Tibial artery (tissue), 4 donors: ENCODE results near the gene QPRT.

Experiments used
- DNase-seq, 2 donors: peaks; one replicate each; pipeline ENCODE4 v3.0.0-alpha.2; 2019
- H3K27ac ChIP-seq, 2 donors: fragments of 200-600 bp; sonication (generic) in 1 of 2; 1 replicate in 1 of 2; 2 replicates in 1 of 2; pipeline ENCODE4 v1.5.1; 2018 to 2019; ENCODE audit warnings: mild to moderate bottlenecking in 1 of 2
- H3K27me3 ChIP-seq, 2 donors: fragments of 200-600 bp; sonication (generic) in 1 of 2; one replicate each; pipeline versions ENCODE4 v1.5.1 to v1.6.0; 2016 to 2019
- H3K36me3 ChIP-seq, 3 donors: fragments of 200-600 bp; sonication (generic) in 2 of 3; one replicate each; pipeline ENCODE4 v1.5.1; 2016 to 2019; ENCODE audit warnings: mild to moderate bottlenecking in 2 of 3
- H3K4me1 ChIP-seq, 4 donors: fragments of 200-600 bp; sonication (generic) in 2 of 4; 1 replicate in 3 of 4; 2 replicates in 1 of 4; pipeline ENCODE4 v1.5.1; 2016 to 2019
- H3K4me3 ChIP-seq, 2 donors: fragments of 200-600 bp; sonication (generic) in 1 of 2; 1 replicate in 1 of 2; 2 replicates in 1 of 2; pipeline ENCODE4 v1.5.1; 2018 to 2019; ENCODE audit warnings: mild to moderate bottlenecking in 2 of 2
- H3K9me3 ChIP-seq, 3 donors: fragments of 200-600 bp; sonication (generic) in 1 of 3; one replicate each; pipeline ENCODE4 v1.5.1; 2016 to 2019
- intact Hi-C: fragments of 100-400 bp; cut with DNase I; formaldehyde crosslinking; loops from one replicate; pipeline ENCODE4 v1.15.0; 2023; ENCODE audit warnings: low total_unique reads
- TF ChIP-seq, protein P1 (sequence below), 2 experiments: fragments of 200-600 bp in 1 of 2; fragments of 450-650 bp in 1 of 2; IDR thresholded peaks; one replicate each; pipeline ENCODE4 v1.5.1; 2017 to 2019; ENCODE audit warnings: antibody characterized with exemption in 2 of 2, mild to moderate bottlenecking in 1 of 2, moderate library complexity in 1 of 2

Gene QPRT

DNA sequence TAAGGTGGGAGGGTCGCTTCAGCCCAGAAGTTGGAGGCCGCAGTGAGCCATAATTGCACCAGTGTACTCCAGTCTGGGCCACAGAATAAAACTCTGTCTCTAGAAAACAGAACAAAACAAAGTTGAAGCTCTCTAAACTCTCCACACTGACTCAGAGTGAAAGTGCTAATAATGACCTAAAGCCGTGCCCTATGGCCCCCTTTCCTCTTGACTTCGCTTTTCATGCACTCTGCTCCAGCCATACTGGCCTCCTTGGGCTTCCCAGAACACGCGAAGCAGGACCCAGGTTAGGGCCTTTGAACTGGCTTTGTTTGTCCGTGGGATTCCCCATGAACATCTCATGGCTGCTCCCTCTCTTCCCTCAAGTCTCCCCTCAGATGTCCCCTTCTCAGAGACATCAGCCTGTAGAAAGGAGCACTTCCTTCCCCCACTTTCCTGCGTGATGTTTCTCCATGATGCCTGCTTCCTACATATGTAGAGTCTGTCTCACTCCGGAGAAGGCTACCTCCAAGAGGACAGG lies 34.6 kb upstream of the QPRT start:
- DNase-seq, result no peak
- intact Hi-C loops, result no loop called here
- Histone ChIP-seq H3K36me3 (no peaks in the 10 kb centered on the region), H3K4me3 (no peak overlapping the region), H3K4me1 (no peaks in the 10 kb centered on the region), H3K9me3 (no peaks in the 10 kb centered on the region), H3K27ac (no peak overlapping the region), H3K27me3 (no peaks in the 10 kb centered on the region)
- TF ChIP-seq, protein P1, sequence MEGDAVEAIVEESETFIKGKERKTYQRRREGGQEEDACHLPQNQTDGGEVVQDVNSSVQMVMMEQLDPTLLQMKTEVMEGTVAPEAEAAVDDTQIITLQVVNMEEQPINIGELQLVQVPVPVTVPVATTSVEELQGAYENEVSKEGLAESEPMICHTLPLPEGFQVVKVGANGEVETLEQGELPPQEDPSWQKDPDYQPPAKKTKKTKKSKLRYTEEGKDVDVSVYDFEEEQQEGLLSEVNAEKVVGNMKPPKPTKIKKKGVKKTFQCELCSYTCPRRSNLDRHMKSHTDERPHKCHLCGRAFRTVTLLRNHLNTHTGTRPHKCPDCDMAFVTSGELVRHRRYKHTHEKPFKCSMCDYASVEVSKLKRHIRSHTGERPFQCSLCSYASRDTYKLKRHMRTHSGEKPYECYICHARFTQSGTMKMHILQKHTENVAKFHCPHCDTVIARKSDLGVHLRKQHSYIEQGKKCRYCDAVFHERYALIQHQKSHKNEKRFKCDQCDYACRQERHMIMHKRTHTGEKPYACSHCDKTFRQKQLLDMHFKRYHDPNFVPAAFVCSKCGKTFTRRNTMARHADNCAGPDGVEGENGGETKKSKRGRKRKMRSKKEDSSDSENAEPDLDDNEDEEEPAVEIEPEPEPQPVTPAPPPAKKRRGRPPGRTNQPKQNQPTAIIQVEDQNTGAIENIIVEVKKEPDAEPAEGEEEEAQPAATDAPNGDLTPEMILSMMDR (IDR thresholded peaks at IDR 0.05), result no peak

DNA sequence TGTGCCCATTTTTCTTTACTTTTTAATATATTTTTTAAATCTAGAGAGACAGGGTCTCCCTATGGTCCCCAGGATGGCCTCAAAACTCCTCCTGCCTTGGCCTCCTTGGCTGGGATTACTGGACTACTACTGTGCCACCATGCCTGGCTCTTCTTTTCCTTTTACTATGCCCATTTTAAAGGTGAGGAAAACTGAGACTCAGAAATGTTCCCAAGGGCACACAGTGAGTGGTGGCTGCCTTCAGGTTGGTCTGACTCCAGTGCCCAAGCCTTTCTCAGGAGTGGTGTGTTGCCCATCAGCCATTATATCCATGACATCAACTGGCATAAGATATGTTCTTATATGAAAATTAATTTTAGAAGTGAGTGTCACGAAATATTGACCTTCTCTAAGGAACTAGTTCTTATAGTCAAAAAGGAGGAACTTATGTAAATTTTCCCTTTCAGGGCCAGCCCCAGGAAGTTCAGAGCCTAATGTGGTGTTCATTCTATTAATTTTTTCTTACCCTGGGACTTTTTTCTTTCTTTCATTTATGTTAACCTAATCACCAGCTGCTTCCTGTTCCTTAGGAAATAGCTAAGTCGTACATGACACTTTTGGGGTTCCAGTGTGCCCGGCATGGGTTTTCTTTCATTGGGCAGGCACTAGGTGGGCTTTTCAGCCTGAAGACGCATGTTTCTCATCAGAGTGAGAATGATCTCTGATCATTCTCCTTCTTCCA lies 33.8 kb upstream of the QPRT start:
- DNase-seq, result no peak
- Histone ChIP-seq H3K4me1 (no peaks in the 10 kb centered on the region), H3K4me3 (no peak overlapping the region), H3K27me3 (no peaks in the 10 kb centered on the region), H3K36me3 (no peaks in the 10 kb centered on the region), H3K27ac (no peak overlapping the region), H3K9me3 (no peaks in the 10 kb centered on the region)
- intact Hi-C loops, result no loop called here
- TF ChIP-seq, protein P1 (IDR thresholded peaks at IDR 0.05), result no peak

DNA sequence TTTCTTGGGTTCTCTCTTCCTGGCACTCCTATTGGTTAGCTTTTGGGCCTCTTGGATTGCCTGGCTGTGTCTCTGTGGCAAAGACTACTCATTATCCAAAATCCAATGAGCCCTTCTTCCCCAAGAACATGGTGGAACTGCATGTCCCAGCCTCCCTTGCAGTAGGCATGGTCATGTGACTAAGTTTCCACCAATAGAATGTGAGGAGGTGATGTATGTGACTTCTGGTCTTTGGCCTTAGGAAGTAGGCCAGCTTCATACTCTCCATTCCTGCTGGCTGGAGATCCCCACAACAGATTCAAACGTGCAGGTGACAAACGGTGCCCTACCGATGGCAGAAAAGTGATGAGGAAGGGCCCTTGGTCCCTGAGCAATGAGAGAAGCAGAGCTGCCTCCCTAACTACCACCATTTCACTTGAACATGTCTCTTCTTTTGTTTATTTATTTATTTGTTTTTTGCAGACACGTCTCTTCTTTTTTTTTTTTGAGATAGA lies 33.2 kb upstream of the QPRT start:
- no peak overlapping the region for H3K27ac ChIP-seq
- intact Hi-C loops, result no loop called here

DNA sequence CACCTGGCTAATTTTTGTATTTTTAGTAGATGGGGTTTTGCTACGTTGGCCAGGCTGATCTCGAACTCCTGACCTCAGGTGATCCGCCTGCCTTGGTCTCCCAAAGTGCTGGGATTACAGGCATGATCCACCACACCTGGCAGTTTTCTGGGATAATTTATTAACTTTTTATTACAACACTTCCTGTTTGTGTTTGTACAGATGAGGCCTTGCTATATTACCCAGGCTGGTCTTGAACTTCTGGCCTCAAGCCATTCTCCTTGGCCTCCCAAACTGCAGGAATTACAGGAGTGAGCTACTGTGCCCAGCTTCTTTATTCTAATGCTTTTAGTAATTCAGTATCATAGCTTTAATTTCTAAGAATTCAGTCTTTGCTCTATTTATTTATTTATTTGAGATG lies 32.0 kb upstream of the QPRT start:
- no peaks in the 10 kb centered on the region for H3K36me3 ChIP-seq
- H3K4me3 ChIP-seq, result no peak overlapping the region
- no peaks in the 10 kb centered on the region for H3K4me1 ChIP-seq
- H3K9me3 ChIP-seq, result no peaks in the 10 kb centered on the region
- intact Hi-C loops, result no loop called here
- TF ChIP-seq, protein P1 (IDR thresholded peaks at IDR 0.05), result no peak
- peaks cover 0 to 2% of the 10 kb centered on the region in 2 donors for H3K27me3 ChIP-seq
- DNase-seq, result no peak
- no peak overlapping the region for H3K27ac ChIP-seq

More for the DNA sequence above, 33.2 kb upstream of the QPRT start:
- no peak for DNase-seq
- Histone ChIP-seq H3K4me1 (no peaks in the 10 kb centered on the region), H3K9me3 (no peaks in the 10 kb centered on the region), H3K4me3 (no peak overlapping the region), H3K36me3 (no peaks in the 10 kb centered on the region), H3K27me3 (no peaks in the 10 kb centered on the region)
- TF ChIP-seq, protein P1 (IDR thresholded peaks at IDR 0.05), result no peak

DNA sequence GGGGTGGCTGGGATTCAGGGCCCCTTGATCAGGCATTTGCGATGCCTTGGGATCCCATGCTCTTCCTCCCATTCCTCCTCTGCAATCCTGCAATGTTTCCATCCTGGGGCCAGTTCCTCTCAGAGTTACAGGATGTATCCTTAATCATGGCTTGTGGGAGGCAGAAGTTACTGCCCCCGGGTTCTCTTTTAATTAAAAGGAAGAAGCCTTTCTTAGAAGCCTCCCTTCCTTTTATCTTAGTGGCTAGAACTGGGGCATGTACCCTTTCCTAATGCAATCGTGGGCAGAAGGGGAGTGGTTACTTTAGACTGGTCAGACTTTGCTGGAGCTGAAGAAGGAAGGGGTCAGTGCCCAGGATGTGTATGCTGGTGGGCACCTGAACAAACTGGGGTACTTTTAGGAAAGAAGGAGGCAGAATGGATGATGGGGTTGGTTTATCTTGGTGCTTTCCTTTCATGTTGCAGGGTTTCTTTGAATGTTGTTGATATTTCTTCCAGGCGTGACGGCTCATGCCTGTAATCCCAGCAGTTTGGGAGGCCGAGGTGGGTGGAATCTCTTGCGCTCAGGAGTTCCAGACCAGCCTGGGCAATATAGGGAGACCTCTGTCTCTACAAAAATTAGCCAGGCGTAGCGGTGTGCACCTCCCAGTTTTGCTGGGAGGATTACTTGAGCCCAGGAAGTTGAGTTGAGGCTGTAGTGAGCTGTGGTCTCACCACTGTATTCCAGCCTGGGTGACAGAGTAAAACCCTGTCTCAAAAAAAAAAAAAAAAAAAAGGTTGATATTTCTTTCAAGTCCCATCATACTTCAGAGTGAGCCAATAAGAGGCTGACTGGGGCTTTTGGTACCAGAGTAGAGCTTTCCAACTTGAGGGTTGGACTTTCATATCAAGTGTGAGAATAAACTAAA lies 29.1 kb upstream of the QPRT start:
- no peak for DNase-seq
- H3K36me3 ChIP-seq, result no peaks in the 10 kb centered on the region
- no peaks in the 10 kb centered on the region for H3K4me1 ChIP-seq
- peaks cover 0 to 2% of the 10 kb centered on the region in 2 donors for H3K27me3 ChIP-seq
- no peak overlapping the region for H3K4me3 ChIP-seq
- H3K9me3 ChIP-seq, result no peaks in the 10 kb centered on the region
- TF ChIP-seq, protein P1 (IDR thresholded peaks at IDR 0.05), result no peak
- intact Hi-C loops, result no loop called here
- no peak overlapping the region for H3K27ac ChIP-seq
